CD4-positive, alpha-beta T cell (primary cell): Measurements from ENCODE around the gene CARD9. TPM values are rescaled to one million over a fixed set of nuclear protein-coding genes. Genes with fewer than 3 reads are reported as not detected.

Experiments used
- ATAC-seq: fragments of 200-7000 bp; cut with Tn5 transposase; one replicate; pipeline ENCODE4 v1.10.0; 2022; ENCODE audit warnings: mild to moderate bottlenecking; ENCODE audit not compliant: poor library complexity
- CTCF ChIA-PET: fragments of 350-600 bp; sonication (Branson Sonifier 250); formaldehyde crosslinking; loops from one replicate; lab custom pipeline; 2021; ENCODE audit warnings: antibody characterized with exemption, inconsistent platforms; lab: Charles Lee
- POLR2A ChIA-PET: fragments of 350-600 bp; sonication (Branson Sonifier 250); formaldehyde crosslinking; loops from one replicate; lab custom pipeline; 2021; ENCODE audit warnings: antibody characterized with exemption, inconsistent platforms; lab: Charles Lee
- DNase-seq, 14 experiments: peaks; one replicate each; pipeline ENCODE4 v3.0.0-alpha.2; 2013 to 2020; ENCODE audit warnings: mixed read lengths in 2 of 14
- H3K27ac ChIP-seq, 2 donors: one replicate each; pipeline versions ENCODE4 v1.5.1 to v1.7.0; 2013; ENCODE audit warnings: low read length in 2 of 2, low read depth in 1 of 2, mild to moderate bottlenecking in 1 of 2
- H3K27me3 ChIP-seq, 2 experiments: 1 replicate in 1 of 2; 2 replicates in 1 of 2; pipeline versions ENCODE4 v1.6.1 to v1.7.0; 2013; ENCODE audit warnings: low read length in 2 of 2, control low read depth in 1 of 2, mild to moderate bottlenecking in 1 of 2, moderate library complexity in 1 of 2; ENCODE audit not compliant: insufficient read depth in 2 of 2, control insufficient read depth in 1 of 2
- H3K36me3 ChIP-seq: one replicate; pipeline ENCODE4 v1.6.1; 2013; ENCODE audit warnings: low read length, control low read depth; ENCODE audit not compliant: insufficient read depth
- H3K4me1 ChIP-seq: one replicate; pipeline ENCODE4 v1.6.1; 2013; ENCODE audit warnings: low read length, control low read depth; ENCODE audit not compliant: insufficient read depth
- H3K4me3 ChIP-seq: one replicate; pipeline ENCODE4 v1.5.1; 2013; ENCODE audit warnings: mild to moderate bottlenecking, low read length, moderate library complexity
- H3K9me3 ChIP-seq, 2 experiments: 1 replicate in 1 of 2; 2 replicates in 1 of 2; pipeline versions ENCODE4 v1.6.1 to v1.7.0; 2013; ENCODE audit warnings: low read length in 2 of 2, mild to moderate bottlenecking in 2 of 2, control low read depth in 1 of 2, moderate library complexity in 1 of 2; ENCODE audit not compliant: control insufficient read depth in 1 of 2, insufficient read depth in 1 of 2
- H3K27ac Mint-ChIP-seq: one replicate; pipeline ENCODE4 v1.8.0; 2020; ENCODE audit warnings: mixed read lengths
- H3K27me3 Mint-ChIP-seq: one replicate; pipeline ENCODE4 v1.8.0; 2021; ENCODE audit warnings: mixed read lengths
- H3K36me3 Mint-ChIP-seq: one replicate; pipeline ENCODE4 v1.8.0; 2021; ENCODE audit warnings: low read depth, mixed read lengths
- H3K4me1 Mint-ChIP-seq: one replicate; pipeline ENCODE4 v1.8.0; 2021; ENCODE audit warnings: low read depth, mixed read lengths
- H3K4me3 Mint-ChIP-seq: one replicate; pipeline ENCODE4 v1.8.0; 2020; ENCODE audit warnings: mild to moderate bottlenecking, mixed read lengths
- H3K9me3 Mint-ChIP-seq: one replicate; pipeline ENCODE4 v1.8.0; 2020; ENCODE audit warnings: mixed read lengths
- intact Hi-C, 2 experiments: fragments of 100-400 bp; cut with DNase I in 1 of 2; cut with micrococcal nuclease in 1 of 2; formaldehyde crosslinking; loops; one replicate each; pipeline versions ENCODE4 v1.15.1 to v1.9.0; 2023 to 2025; cut with DNase I, micrococcal nuclease
- total RNA-seq, 174 experiments: library from RNA in 2 of 174; stranded (reverse) in 2 of 174; gene quantifications; one replicate each; pipeline ENCODE4 v1.2.3 and lab custom pipeline; 2021 to 2026
- TF ChIP-seq, protein P1 (sequence below): fragments of 200-600 bp; IDR thresholded peaks from one replicate; pipeline ENCODE4 v1.8.0; 2022; ENCODE audit warnings: antibody characterized with exemption, mild to moderate bottlenecking

Gene CARD9
- total RNA-seq, 2 experiments from 2014 or later, result 0.36 to 0.64 TPM

- H3K27ac Mint-ChIP-seq, result no peak overlapping the region
- H3K4me1 Mint-ChIP-seq, result no peaks in the 10 kb centered on the region
- ChIA-PET POLR2A (no interaction called here), CTCF (no interaction called here)
- H3K27me3 ChIP-seq, result no peaks in the 10 kb centered on the region
- no peaks in the 10 kb centered on the region for H3K9me3 Mint-ChIP-seq
- no peaks in the 10 kb centered on the region for H3K36me3 Mint-ChIP-seq
- ATAC-seq (no peak), DNase-seq (no peak)
- H3K9me3 ChIP-seq, result no peaks in the 10 kb centered on the region
- no peaks in the 10 kb centered on the region for H3K27me3 Mint-ChIP-seq
- TF ChIP-seq, protein P1, sequence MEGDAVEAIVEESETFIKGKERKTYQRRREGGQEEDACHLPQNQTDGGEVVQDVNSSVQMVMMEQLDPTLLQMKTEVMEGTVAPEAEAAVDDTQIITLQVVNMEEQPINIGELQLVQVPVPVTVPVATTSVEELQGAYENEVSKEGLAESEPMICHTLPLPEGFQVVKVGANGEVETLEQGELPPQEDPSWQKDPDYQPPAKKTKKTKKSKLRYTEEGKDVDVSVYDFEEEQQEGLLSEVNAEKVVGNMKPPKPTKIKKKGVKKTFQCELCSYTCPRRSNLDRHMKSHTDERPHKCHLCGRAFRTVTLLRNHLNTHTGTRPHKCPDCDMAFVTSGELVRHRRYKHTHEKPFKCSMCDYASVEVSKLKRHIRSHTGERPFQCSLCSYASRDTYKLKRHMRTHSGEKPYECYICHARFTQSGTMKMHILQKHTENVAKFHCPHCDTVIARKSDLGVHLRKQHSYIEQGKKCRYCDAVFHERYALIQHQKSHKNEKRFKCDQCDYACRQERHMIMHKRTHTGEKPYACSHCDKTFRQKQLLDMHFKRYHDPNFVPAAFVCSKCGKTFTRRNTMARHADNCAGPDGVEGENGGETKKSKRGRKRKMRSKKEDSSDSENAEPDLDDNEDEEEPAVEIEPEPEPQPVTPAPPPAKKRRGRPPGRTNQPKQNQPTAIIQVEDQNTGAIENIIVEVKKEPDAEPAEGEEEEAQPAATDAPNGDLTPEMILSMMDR, result no peak
- H3K27ac ChIP-seq, result no peak overlapping the region
- H3K4me3 ChIP-seq, result no peak overlapping the region
- H3K4me1 ChIP-seq, result peaks cover 4% of the 10 kb centered on the region
- no peaks in the 10 kb centered on the region for H3K36me3 ChIP-seq
- intact Hi-C loops, result no loop called here
- H3K4me3 Mint-ChIP-seq, result no peak overlapping the region
These were observed 32.3 kb downstream of the CARD9 start for GRCh38 chr9:136341042-136341655.

- Mint-ChIP-seq H3K27ac (no peak overlapping the region), H3K4me3 (no peak overlapping the region), H3K27me3 (no peaks in the 10 kb centered on the region), H3K4me1 (no peaks in the 10 kb centered on the region), H3K9me3 (no peaks in the 10 kb centered on the region), H3K36me3 (no peaks in the 10 kb centered on the region)
- H3K27ac ChIP-seq, result no peak overlapping the region
- ATAC-seq (no peak), DNase-seq (no peak)
- ChIA-PET POLR2A (no interaction called here), CTCF (no interaction called here)
- H3K4me3 ChIP-seq, result no peak overlapping the region
- H3K4me1 ChIP-seq, result peaks cover 4% of the 10 kb centered on the region
- intact Hi-C loops, result no loop called here
- H3K36me3 ChIP-seq, result no peaks in the 10 kb centered on the region
- TF ChIP-seq, protein P1, result no peak
- no peaks in the 10 kb centered on the region for H3K27me3 ChIP-seq
- H3K9me3 ChIP-seq, result no peaks in the 10 kb centered on the region
These were observed 33.0 kb downstream of the CARD9 start for GRCh38 chr9:136340356-136341041.

DNA sequence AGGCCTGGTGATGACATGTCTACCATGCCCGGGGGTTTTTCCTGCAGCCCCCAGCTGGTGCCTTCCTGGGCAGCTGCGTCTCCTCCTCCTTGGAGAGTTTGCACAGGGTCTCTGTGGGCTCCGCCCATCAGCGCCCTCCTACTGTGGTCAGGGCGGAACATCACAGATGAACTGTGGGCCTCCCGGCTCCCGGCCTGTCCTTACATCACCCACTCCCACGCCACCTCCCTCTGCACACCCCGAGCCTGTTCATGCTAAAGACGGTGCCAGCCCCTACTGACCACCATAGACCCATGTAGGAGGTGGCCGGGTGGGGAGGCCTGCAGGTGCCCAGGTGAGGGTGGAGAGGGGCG is 33.5 kb downstream of the CARD9 start:
- H3K4me3 ChIP-seq, result no peak overlapping the region
- TF ChIP-seq, protein P1, result no peak
- ATAC-seq, result no peak
- H3K27me3 ChIP-seq, result no peaks in the 10 kb centered on the region
- H3K27ac ChIP-seq, result no peak overlapping the region
- no peaks in the 10 kb centered on the region for H3K36me3 ChIP-seq
- ChIA-PET CTCF (no interaction called here), POLR2A (no interaction called here)
- H3K4me3 Mint-ChIP-seq, result no peak overlapping the region
- no peaks in the 10 kb centered on the region for H3K9me3 Mint-ChIP-seq
- H3K36me3 Mint-ChIP-seq, result no peaks in the 10 kb centered on the region
- no peak for DNase-seq
- intact Hi-C loops, result no loop called here
- H3K4me1 Mint-ChIP-seq, result no peaks in the 10 kb centered on the region
- H3K27me3 Mint-ChIP-seq, result no peaks in the 10 kb centered on the region
- H3K9me3 ChIP-seq, result no peaks in the 10 kb centered on the region
- H3K4me1 ChIP-seq, result peaks cover 4% of the 10 kb centered on the region
- H3K27ac Mint-ChIP-seq, result no peak overlapping the region
